ENCODE measurements around the gene P3R3URF.

The P3R3URF gene

GRCh38 chr1:46158312-46159281 lies 17.7 kb downstream of the P3R3URF start:
- H3K4me1 ChIP-seq (ENCODE audit: insufficient read depth, insufficient read length) = no peaks in the 10 kb centered on the region
- H3K36me3 ChIP-seq (ENCODE audit: insufficient read depth, insufficient read length, low read length) = no peaks in the 10 kb centered on the region
- H3K9ac ChIP-seq (ENCODE audit: insufficient read length, low read depth) = no peak overlapping the region
- H3K27me3 ChIP-seq (ENCODE audit: insufficient read depth, insufficient read length) = peaks cover 6% of the 10 kb centered on the region
- no peak overlapping the region for H3K4me3 ChIP-seq (ENCODE audit: insufficient read length, low read depth)
- TF ChIP-seq SUZ12 (IDR thresholded peaks at IDR 0.05; ENCODE audit: extremely low read depth, insufficient read depth, insufficient read length) = no peak
- no peak for TF ChIP-seq ZNF274 (IDR thresholded peaks at IDR 0.05; ENCODE audit: low read depth, low read length)
- no peak for TF ChIP-seq YY1 (IDR thresholded peaks at IDR 0.05; ENCODE audit: insufficient read depth, insufficient read length)
- H3K9me3 ChIP-seq (ENCODE audit: insufficient read depth, low read length) = no peaks in the 10 kb centered on the region
- no peak for DNase-seq (ENCODE audit: low read depth, low spot score)

- Histone ChIP-seq H3K9me3 (ENCODE audit: insufficient read depth, low read length) (no peaks in the 10 kb centered on the region), H3K4me3 (ENCODE audit: insufficient read length, low read depth) (no peak overlapping the region), H3K9ac (ENCODE audit: insufficient read length, low read depth) (no peak overlapping the region), H3K4me1 (ENCODE audit: insufficient read depth, insufficient read length) (no peaks in the 10 kb centered on the region), H3K27me3 (ENCODE audit: insufficient read depth, insufficient read length) (peaks cover 5% of the 10 kb centered on the region), H3K36me3 (ENCODE audit: insufficient read depth, insufficient read length, low read length) (no peaks in the 10 kb centered on the region)
- TF ChIP-seq YY1 (IDR thresholded peaks at IDR 0.05; ENCODE audit: insufficient read depth, insufficient read length) (no peak), ZNF274 (IDR thresholded peaks at IDR 0.05; ENCODE audit: low read depth, low read length) (no peak), SUZ12 (IDR thresholded peaks at IDR 0.05; ENCODE audit: extremely low read depth, insufficient read depth, insufficient read length) (no peak)
- DNase-seq (ENCODE audit: low read depth, low spot score) = no peak
Measured at GRCh38 chr1:46157916-46158311, 18.4 kb downstream of the P3R3URF start.

GRCh38 chr1:46153732-46154131 lies 22.6 kb downstream of the P3R3URF start:
- Histone ChIP-seq H3K27me3 (ENCODE audit: insufficient read depth, insufficient read length) (peaks cover 5% of the 10 kb centered on the region), H3K4me3 (ENCODE audit: insufficient read length, low read depth) (no peak overlapping the region), H3K9me3 (ENCODE audit: insufficient read depth, low read length) (no peaks in the 10 kb centered on the region), H3K9ac (ENCODE audit: insufficient read length, low read depth) (no peak overlapping the region), H3K36me3 (ENCODE audit: insufficient read depth, insufficient read length, low read length) (no peaks in the 10 kb centered on the region), H3K4me1 (ENCODE audit: insufficient read depth, insufficient read length) (no peaks in the 10 kb centered on the region)
- TF ChIP-seq YY1 (IDR thresholded peaks at IDR 0.05; ENCODE audit: insufficient read depth, insufficient read length) (no peak), SUZ12 (IDR thresholded peaks at IDR 0.05; ENCODE audit: extremely low read depth, insufficient read depth, insufficient read length) (no peak), ZNF274 (IDR thresholded peaks at IDR 0.05; ENCODE audit: low read depth, low read length) (no peak)
- no peak for DNase-seq (ENCODE audit: low read depth, low spot score)

GRCh38 chr1:46153228-46153627 lies 23.1 kb downstream of the P3R3URF start:
- TF ChIP-seq SUZ12 (IDR thresholded peaks at IDR 0.05; ENCODE audit: extremely low read depth, insufficient read depth, insufficient read length) = no peak
- TF ChIP-seq YY1 (IDR thresholded peaks at IDR 0.05; ENCODE audit: insufficient read depth, insufficient read length) = no peak
- TF ChIP-seq ZNF274 (IDR thresholded peaks at IDR 0.05; ENCODE audit: low read depth, low read length) = no peak
- no peak overlapping the region for H3K9ac ChIP-seq (ENCODE audit: insufficient read length, low read depth)
- no peaks in the 10 kb centered on the region for H3K4me1 ChIP-seq (ENCODE audit: insufficient read depth, insufficient read length)

GRCh38 chr1:46152016-46152415 lies 24.3 kb downstream of the P3R3URF start:
- no peak overlapping the region for H3K9ac ChIP-seq (ENCODE audit: insufficient read length, low read depth)
- DNase-seq (ENCODE audit: low read depth, low spot score) = no peak
- no peaks in the 10 kb centered on the region for H3K36me3 ChIP-seq (ENCODE audit: insufficient read depth, insufficient read length, low read length)
- no peak overlapping the region for H3K4me3 ChIP-seq (ENCODE audit: insufficient read length, low read depth)
- H3K4me1 ChIP-seq (ENCODE audit: insufficient read depth, insufficient read length) = no peaks in the 10 kb centered on the region
- no peak for TF ChIP-seq SUZ12 (IDR thresholded peaks at IDR 0.05; ENCODE audit: extremely low read depth, insufficient read depth, insufficient read length)
- no peak for TF ChIP-seq ZNF274 (IDR thresholded peaks at IDR 0.05; ENCODE audit: low read depth, low read length)
- no peak for TF ChIP-seq YY1 (IDR thresholded peaks at IDR 0.05; ENCODE audit: insufficient read depth, insufficient read length)
- no peaks in the 10 kb centered on the region for H3K27me3 ChIP-seq (ENCODE audit: insufficient read depth, insufficient read length)
- no peaks in the 10 kb centered on the region for H3K9me3 ChIP-seq (ENCODE audit: insufficient read depth, low read length)

More at GRCh38 chr1:46153228-46153627, 23.1 kb downstream of the P3R3URF start:
- peaks cover 2% of the 10 kb centered on the region for H3K27me3 ChIP-seq (ENCODE audit: insufficient read depth, insufficient read length)
- no peaks in the 10 kb centered on the region for H3K9me3 ChIP-seq (ENCODE audit: insufficient read depth, low read length)
- H3K4me3 ChIP-seq (ENCODE audit: insufficient read length, low read depth) = no peak overlapping the region
- no peak for DNase-seq (ENCODE audit: low read depth, low spot score)
- no peaks in the 10 kb centered on the region for H3K36me3 ChIP-seq (ENCODE audit: insufficient read depth, insufficient read length, low read length)

- H3K9ac ChIP-seq (ENCODE audit: insufficient read length, low read depth) = no peak overlapping the region
- H3K9me3 ChIP-seq (ENCODE audit: insufficient read depth, low read length) = no peaks in the 10 kb centered on the region
- DNase-seq (ENCODE audit: low read depth, low spot score) = no peak
- no peaks in the 10 kb centered on the region for H3K4me1 ChIP-seq (ENCODE audit: insufficient read depth, insufficient read length)
- H3K36me3 ChIP-seq (ENCODE audit: insufficient read depth, insufficient read length, low read length) = no peaks in the 10 kb centered on the region
- no peak overlapping the region for H3K4me3 ChIP-seq (ENCODE audit: insufficient read length, low read depth)
- no peaks in the 10 kb centered on the region for H3K27me3 ChIP-seq (ENCODE audit: insufficient read depth, insufficient read length)
- TF ChIP-seq YY1 (IDR thresholded peaks at IDR 0.05; ENCODE audit: insufficient read depth, insufficient read length) (no peak), ZNF274 (IDR thresholded peaks at IDR 0.05; ENCODE audit: low read depth, low read length) (no peak), SUZ12 (IDR thresholded peaks at IDR 0.05; ENCODE audit: extremely low read depth, insufficient read depth, insufficient read length) (no peak)
Measured at GRCh38 chr1:46150085-46150484, 26.2 kb downstream of the P3R3URF start.

GRCh38 chr1:46148318-46148717 lies 28.0 kb downstream of the P3R3URF start:
- no peaks in the 10 kb centered on the region for H3K27me3 ChIP-seq (ENCODE audit: insufficient read depth, insufficient read length)
- H3K36me3 ChIP-seq (ENCODE audit: insufficient read depth, insufficient read length, low read length) = no peaks in the 10 kb centered on the region
- no peak for DNase-seq (ENCODE audit: low read depth, low spot score)
- H3K9ac ChIP-seq (ENCODE audit: insufficient read length, low read depth) = no peak overlapping the region
- no peaks in the 10 kb centered on the region for H3K9me3 ChIP-seq (ENCODE audit: insufficient read depth, low read length)
- no peak for TF ChIP-seq ZNF274 (IDR thresholded peaks at IDR 0.05; ENCODE audit: low read depth, low read length)
- no peak overlapping the region for H3K4me3 ChIP-seq (ENCODE audit: insufficient read length, low read depth)
- no peaks in the 10 kb centered on the region for H3K4me1 ChIP-seq (ENCODE audit: insufficient read depth, insufficient read length)
